Astrocyte of the cerebellum (primary cell): ENCODE results near the gene XPR1.
"Not testable (repeated sequence)": the region's sequence is repeated elsewhere in the genome, so short reads cannot be mapped to it uniquely, and the experiment has no call there.

Experiments used
- DNase-seq: peaks from one replicate; pipeline ENCODE4 v3.0.0-alpha.2; 2011; ENCODE audit warnings: low read depth
- H3K4me3 ChIP-seq: 2 replicates; pipeline ENCODE4 v1.5.1; 2011; ENCODE audit warnings: mild to moderate bottlenecking, low read depth, low read length, moderate library complexity
- in situ Hi-C: cut with HindIII; loops from 2 replicates; pipeline ENCODE4 v1.10.0; 2017; ENCODE audit warnings: low sequenced_read_pairs
- TF ChIP-seq, protein P1 (sequence below): IDR thresholded peaks from 2 replicates; pipeline ENCODE4 v1.5.1; 2012; ENCODE audit warnings: low read length, low read depth, moderate library complexity, mild to moderate bottlenecking; ENCODE audit errors: missing control alignments

Gene XPR1

DNA sequence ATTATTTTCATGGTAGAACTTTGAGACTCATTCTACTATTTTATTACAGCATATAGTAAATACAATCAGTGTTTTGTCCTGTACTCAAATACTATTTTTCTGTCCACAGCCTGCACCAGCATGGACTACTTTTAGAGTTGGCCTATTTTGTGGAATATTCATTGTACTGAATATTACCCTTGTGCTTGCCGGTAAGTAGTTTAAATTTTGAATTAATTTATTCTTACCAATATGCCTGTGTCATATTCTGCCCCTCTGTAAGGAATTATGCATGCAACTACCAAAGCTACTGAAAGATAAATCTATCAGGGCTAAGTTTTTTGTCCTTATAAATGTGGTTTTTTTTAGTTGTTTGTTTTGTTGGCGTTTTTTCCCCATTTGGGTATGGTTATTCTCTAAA, 179.5 kb downstream of the XPR1 start:
- no peak for DNase-seq
- H3K4me3 ChIP-seq: no peak overlapping the region
- TF ChIP-seq, protein P1, sequence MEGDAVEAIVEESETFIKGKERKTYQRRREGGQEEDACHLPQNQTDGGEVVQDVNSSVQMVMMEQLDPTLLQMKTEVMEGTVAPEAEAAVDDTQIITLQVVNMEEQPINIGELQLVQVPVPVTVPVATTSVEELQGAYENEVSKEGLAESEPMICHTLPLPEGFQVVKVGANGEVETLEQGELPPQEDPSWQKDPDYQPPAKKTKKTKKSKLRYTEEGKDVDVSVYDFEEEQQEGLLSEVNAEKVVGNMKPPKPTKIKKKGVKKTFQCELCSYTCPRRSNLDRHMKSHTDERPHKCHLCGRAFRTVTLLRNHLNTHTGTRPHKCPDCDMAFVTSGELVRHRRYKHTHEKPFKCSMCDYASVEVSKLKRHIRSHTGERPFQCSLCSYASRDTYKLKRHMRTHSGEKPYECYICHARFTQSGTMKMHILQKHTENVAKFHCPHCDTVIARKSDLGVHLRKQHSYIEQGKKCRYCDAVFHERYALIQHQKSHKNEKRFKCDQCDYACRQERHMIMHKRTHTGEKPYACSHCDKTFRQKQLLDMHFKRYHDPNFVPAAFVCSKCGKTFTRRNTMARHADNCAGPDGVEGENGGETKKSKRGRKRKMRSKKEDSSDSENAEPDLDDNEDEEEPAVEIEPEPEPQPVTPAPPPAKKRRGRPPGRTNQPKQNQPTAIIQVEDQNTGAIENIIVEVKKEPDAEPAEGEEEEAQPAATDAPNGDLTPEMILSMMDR: no peak
- in situ Hi-C loops: no loop called here

DNA sequence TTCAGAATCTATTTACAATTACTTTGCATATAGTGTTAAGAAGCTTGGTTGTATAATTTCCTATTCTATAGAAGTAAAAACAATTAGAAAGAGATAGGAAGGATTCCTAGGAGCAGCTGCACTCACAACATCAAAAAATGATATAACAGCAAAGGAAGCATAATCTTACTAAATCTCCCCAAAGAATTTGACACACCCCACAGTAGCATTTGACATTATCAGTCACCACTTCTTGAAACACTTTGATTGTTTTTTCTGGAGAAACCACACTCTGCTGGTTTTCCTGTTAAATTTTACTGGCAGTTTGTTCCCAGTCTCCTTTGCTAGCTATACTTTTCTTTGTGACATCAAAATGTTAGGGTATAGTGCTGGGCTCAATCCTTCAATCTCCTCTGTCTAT, 180.1 kb downstream of the XPR1 start:
- H3K4me3 ChIP-seq: no peak overlapping the region
- TF ChIP-seq, protein P1: no peak
- DNase-seq: no peak
- in situ Hi-C loops: no loop called here

DNA sequence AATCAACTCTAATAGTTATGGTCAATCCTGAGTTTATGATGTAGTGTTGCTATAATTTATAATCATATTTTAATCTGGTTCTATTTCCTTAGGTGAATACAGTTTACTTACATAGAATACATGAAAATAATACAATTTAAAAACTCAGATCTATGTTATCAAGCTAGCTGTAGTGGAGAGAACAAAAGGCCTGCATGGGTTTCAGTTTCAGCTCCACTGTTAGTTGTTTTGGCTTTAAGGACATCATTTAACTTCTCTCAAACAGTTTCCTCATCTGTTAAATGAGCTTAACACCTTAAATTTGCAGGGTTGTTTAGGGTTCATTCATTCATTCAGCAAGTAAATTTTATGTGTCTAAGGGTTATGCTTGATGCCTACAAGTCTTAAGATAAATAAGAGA, 182.4 kb downstream of the XPR1 start:
- DNase-seq: no peak
- TF ChIP-seq, protein P1: no peak
- H3K4me3 ChIP-seq: no peak overlapping the region
- in situ Hi-C loops: no loop called here

DNA sequence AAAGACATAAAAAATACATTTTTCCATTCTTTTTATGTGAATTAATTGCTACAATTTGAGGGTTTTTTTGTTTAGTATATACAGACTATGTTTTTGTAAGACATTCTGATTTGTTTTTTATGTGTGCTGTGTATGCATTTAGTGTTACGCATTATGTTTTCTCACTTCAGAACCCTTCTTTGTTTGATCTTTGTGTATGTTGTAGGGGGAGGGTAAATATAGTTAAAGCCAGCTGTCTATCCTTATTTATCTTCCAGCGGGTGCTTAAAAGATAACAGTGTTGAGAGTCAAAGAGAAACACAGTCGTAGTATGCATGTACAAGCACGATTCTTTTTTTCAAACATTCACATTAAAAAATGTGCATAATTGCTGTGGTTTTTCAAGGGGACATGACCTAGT, 183.4 kb downstream of the XPR1 start:
- in situ Hi-C loops: no loop called here
- DNase-seq: no peak
- no peak overlapping the region for H3K4me3 ChIP-seq
- TF ChIP-seq, protein P1: no peak

DNA sequence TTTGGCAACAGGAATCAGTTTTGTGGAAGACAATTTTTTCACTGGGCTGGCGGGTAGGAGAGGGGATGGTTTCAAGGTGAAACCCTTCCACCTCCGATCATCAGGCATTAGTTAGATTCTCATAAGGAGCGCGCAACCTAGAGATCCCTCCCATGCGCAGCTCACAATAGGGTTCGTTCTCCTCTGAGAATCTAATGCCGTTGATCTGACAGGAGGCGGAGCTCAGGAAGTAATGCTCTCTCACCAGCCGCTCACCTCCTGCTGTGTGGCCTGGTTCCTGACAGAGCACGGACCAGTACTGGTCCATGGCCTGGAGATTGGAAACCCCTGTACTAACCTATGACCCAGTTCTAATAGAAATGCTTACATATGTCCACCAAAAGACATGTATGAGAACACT, 184.3 kb downstream of the XPR1 start:
- no peak for DNase-seq
- no peak overlapping the region for H3K4me3 ChIP-seq
- TF ChIP-seq, protein P1: no peak
- in situ Hi-C loops: no loop called here

DNA sequence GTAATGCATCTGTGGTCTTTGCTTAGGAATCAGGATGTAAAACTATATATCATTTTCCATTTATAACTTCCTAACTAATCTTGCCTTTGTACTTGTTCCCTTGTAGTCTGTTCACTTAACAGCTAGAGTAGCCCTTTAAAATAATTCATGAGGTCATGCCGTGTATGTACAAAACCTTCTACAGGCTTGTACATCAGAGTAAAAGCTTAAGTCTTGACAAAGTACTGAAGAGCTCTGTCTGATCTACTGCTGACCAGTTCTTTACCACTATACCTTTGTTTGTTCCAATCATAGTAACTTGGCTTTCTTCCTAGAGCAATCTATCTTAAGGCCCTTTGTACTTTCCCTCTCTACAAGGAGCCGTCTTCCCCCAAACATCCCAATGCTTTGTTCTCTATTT, 190.1 kb downstream of the XPR1 start:
- DNase-seq: no peak
- in situ Hi-C loops: no loop called here
- no peak overlapping the region for H3K4me3 ChIP-seq
- TF ChIP-seq, protein P1: no peak

DNA sequence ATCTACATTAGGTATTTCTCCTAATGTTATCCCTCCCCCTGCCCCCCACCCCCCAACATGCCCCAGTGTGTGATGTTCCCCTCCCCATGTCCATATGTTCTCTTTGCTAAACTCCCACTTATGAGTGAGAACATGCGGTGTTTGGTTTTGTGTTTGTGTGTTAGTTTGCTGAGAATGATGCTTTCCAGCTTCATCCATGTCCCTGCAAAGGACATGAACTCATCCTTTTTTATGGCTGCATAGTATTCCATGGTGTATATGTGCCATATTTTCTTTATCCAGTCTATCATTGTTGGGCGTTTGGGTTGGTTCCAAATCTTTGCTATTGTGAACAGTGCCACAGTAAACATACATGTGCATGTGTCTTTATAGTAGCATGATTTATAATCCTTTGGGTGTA, 199.7 kb downstream of the XPR1 start:
- in situ Hi-C loops, DNase-seq, H3K4me3 ChIP-seq: not testable (repeated sequence)

DNA sequence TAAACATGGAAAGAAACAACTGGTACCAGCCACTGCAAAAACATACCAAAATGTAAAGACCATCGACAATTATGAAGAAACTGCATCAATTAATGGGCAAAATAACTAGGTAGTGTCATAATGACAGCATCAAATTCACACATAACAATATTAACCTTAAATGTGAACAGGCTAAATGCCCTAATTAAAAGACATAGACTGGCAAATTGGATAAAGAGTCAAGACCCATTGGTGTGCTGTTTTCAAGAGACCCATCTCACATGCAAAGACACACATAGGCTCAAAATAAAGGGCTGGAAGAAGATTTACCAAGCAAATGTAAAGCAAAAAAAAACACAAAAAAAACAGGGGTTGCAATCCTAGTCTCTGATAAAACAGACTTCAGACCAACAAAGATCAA, 201.4 kb downstream of the XPR1 start:
- DNase-seq, in situ Hi-C loops, H3K4me3 ChIP-seq: not testable (repeated sequence)
